GM19455 (cell line): ENCODE measurements around the gene TLE1.

Experiments used
- ATAC-seq: cut with Tn5 transposase; IDR thresholded peaks from one replicate; pipeline ENCODE4 v1.9.1; 2021; ENCODE audit not compliant: unreplicated experiment

TLE1 gene

DNA sequence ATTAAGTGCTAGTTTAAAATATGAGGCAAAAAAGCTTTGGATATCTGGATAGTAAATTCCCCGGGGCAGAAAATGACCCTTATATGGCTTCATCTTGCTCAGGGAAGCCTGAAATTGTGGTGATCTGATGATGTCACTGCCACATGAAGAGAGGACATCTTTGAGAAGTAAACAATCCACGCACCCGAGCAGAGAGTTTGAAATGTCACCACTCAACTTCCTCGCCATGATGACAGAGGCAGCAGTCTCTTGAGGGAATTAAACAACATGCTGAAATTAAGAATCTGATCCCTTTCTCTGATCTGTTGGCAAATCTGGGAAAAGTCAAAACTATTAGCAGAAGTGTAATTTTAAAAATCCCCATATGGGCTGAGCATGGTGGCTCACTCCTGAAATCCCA lies 110.0 kb downstream of the TLE1 start:
- no peak for ATAC-seq

DNA sequence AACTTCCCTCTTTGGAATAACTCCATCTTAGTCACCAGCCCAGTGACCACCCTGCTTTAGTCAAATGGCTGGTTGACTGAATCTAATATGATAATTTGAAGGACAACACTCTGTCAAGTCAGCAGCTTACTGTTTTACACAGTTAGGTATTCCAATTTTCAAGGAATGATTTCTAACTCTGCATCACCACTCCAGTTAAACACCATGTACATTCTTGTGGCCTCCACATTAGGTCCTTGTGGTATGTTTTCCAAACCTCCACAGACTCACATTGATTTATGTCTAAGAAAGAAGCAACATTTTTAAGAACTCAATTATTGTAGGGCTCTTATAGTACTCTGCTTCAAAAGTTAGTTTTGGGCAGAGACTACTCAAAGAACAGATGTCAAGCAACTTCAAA lies 110.7 kb downstream of the TLE1 start:
- no peak for ATAC-seq

DNA sequence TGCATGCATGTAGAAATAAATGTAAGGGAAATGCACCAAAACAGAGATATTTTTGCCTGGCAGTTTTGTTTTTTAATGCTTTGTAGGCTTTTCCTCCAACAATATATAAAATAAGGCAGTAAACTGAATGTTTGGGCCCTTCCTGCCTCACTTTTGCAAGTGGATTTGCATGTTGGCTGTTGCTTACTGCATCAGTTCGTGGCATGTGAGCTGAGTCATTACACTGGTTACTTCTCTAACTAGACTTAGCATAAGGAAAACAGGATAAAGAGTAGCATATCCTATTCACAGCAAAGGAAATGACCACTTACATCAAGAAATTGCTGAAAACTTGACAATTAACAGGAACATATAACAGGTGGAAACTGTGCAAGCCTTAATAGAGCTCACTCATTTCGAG lies 113.4 kb downstream of the TLE1 start:
- ATAC-seq = no peak

DNA sequence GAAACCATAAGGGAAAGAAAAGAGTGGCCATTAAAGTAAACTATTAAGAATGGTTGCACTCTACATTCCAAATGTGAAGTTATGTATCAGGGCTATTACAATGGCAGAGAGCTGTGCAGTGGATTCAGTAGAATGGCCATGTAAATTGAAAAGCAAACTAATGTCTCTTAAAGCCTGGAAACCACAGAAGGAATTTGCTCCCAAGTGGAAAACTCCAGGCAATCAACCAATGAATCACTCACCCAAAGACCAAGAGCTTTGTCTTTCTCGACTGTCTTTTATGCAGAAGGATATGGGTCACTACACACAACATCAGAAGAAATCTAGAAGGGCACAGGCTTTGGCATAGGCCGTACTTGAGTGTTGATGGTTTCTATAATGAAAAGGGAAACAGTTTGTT lies 114.9 kb downstream of the TLE1 start:
- ATAC-seq = no peak

DNA sequence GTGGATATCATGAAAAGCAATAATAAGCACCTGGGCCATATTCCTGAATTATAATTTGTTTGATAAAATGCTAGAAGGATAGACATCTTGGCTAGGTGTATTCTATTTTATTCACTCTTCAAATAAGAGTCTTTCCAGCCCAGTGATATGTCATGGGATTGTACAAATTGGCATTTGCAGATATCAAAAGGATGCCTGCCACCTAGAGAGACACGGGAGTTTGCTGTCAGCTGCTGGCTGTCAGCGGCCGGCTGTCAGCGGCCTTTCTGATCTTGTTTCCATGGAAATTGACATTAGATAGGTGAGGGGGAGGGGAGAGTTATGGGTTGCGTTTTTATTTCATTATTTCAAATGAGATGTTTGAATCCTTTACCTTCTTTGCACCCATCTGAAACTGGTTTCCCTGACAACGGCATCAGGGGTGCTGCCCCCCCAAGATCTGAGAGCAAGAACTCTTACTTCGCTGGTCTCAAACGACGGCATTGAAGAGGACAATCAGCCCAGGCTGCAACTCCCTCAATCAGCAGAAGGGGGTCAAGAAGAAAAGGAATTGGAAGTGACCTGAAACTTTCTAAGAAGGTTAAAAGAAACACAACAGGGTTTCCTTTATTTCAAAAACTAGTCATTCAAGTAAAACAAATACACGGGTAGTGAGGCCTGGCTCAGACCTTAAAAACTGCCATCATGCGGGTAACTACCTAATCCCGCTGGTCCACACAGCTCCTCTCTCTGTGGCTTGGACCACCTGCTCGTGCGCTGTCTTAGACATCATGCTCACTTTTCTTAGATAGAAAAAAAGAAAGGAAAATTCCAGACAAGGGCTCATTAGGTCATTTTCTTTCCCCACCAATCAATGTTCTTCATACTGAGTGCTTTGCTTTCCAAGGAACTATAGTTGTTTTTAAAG lies 115.7 kb downstream of the TLE1 start:
- ATAC-seq = no peak

DNA sequence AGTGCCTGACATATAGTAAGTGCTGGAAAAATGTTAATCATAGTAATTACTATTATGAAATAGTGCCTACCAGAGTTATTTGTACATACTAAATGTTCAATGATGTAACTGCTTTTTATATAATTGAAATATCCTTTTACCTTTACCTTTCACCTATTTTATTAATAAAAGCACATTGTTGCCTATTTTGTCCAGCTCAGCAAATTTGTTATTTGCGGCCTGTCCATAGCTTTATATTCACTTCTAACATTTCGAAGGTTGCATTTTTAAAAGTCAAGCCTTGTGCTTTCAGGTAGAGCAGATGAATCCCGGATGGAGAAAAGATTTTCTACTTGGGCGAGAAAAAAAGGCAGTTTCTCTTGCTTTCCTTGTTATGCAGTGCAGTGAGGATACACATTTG lies 119.3 kb downstream of the TLE1 start:
- no peak for ATAC-seq

DNA sequence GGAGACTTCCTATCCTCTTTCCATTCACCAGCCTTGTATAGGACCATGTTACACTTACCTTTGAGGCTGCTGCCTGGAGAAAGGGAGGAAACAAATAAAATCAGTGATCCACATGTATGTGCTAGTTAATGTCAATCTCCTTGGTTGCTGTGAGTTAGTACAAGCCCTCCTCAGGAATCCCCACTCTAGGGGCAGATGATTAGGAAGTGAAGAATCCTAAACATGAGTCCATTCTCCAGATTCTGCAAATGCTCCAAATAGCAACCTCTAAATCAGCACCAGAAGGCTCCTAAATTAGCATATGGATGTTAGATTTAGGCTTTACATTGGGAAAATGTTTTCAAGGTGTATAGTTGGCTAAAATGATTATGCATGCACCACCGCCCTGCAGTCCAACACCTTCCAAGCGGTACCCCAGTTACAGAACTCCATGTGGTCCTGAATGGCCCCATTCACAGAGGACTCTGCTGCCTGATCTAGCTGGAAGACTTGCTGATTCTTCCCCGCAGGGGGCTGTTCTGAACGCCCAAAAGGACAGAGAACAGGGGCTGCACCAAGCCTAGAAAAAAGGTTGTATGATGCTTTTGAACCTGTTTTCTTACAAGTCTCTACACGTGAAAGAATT lies 123.2 kb downstream of the TLE1 start:
- no peak for ATAC-seq

DNA sequence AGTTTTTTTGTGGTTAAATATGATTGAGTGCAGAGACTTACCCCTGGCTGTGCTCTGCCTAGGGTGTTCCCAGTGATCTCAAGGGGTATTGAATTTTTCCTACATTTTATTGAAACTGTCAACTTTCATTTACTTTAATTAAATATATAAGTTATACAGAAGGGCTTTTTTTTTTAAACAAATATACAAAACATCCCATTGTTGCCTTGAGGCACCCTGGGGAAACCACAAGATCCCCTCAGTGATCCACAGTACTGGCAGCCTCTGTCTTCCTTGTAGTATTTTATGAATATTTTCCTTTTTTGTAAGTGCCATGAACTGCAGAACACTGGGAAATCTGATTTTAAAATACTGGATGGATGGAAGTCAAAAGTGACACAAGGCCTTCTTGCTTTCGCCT lies 123.7 kb downstream of the TLE1 start:
- ATAC-seq = no peak

DNA sequence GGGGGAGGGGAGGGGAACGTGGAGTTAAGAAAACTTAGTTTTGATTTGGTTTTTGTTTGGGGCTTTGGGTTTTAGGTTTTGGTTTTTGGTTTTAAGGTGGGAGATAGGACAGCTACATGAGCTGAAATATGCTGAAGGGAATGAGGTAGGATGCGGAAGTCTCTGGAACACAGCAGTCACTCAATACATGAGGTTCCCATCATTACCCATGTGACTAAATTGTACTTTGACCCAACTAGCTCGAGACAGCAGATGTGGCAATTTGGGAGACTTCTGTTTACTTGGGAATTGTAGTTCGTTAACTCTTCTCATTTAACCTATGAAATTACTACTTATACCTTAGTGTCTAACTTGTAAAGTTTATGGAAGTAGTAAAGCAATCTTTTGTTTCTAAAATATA lies 124.2 kb downstream of the TLE1 start:
- no peak for ATAC-seq

DNA sequence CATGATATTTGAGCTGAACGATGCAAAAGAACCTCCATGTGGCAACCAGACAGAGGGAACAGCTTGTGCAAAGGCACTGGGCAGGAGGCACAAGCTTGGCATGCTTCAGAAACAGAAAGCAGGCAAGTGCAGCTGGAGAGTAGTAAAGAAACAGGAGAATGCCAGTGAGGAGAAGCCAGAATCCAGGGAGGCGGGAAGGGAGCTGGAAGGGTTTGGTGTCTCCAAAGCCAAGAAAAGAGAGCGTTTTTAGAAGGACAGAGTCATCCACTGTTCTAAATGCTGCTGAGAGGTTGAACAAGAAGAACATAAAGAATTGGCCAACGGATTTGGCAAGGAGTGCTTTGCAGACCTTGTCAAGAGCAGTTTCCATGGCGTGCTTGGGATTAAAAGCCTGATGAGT lies 124.7 kb downstream of the TLE1 start:
- ATAC-seq = no peak

DNA sequence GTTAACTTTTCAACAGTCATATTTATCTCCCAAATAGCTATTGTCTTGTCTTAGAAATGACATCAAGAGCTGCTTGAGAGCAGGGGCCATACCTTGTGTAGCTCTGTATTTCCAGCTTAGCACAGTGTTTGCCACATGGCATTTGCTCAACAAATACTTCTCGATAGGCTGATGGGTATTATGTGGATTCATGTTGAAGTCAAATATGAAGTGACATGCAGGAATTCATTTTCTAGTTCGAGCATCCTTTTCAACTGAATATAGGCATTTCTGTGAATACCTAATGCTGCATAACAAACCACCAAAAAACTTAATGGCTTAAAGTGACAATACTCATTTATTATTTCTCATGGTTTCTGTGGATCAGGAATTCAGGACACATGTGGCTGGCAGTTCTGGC lies 125.6 kb downstream of the TLE1 start:
- ATAC-seq = no peak

DNA sequence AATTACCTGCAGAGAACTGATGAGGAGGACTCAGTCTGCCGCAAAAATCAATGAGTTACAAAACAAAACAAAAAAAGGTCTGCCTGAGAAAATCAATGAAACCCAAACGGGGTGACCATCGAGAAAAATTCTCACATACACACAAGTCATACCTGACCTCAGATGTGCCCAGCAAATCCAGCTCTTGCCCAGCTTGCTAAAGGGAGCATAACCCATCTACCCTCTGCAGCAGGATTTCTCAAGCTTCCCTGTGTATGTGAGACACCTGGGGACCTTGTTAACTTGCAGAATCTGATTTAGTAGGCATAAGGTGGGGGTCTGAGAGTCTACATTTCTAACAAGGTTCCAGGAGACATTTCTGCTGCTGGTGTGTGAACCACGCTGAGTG lies 126.3 kb downstream of the TLE1 start:
- ATAC-seq = no peak

DNA sequence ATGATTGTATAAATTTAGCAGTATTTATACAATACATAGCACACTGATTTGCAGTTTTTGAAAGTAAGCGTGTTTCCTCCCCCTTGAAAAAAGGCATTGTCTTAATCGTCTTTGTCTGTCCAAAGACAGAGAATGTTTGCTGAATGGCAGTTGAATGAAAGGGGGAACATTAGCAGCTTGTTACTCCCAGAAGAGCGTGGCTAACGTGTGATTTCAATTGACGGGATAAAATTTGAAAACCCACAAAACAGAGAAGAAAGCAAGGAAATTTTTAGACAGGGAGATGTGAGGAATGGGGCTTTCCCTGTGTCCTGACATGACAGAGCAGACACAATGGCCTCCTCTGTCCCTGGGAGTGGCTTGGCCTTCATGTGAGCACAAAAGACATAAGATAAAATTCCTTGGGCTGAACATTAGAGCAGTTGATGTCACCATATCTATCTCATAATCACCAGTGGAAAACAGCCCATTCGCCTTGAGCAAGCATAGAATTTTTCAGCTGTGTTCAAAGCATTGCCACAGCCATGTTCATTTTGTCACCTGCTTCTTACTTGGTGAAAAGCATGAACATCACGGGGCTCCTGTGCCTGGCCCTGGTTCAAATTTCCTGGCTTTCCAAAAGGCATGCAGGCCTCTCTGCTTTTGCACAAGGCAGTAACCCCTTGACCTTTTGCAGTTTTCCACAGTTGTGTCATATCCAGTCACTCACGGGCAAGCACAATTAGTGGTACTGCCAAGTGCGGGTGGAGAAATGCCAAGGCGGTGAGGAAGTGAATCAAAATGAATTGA lies 126.9 kb downstream of the TLE1 start:
- no peak for ATAC-seq

DNA sequence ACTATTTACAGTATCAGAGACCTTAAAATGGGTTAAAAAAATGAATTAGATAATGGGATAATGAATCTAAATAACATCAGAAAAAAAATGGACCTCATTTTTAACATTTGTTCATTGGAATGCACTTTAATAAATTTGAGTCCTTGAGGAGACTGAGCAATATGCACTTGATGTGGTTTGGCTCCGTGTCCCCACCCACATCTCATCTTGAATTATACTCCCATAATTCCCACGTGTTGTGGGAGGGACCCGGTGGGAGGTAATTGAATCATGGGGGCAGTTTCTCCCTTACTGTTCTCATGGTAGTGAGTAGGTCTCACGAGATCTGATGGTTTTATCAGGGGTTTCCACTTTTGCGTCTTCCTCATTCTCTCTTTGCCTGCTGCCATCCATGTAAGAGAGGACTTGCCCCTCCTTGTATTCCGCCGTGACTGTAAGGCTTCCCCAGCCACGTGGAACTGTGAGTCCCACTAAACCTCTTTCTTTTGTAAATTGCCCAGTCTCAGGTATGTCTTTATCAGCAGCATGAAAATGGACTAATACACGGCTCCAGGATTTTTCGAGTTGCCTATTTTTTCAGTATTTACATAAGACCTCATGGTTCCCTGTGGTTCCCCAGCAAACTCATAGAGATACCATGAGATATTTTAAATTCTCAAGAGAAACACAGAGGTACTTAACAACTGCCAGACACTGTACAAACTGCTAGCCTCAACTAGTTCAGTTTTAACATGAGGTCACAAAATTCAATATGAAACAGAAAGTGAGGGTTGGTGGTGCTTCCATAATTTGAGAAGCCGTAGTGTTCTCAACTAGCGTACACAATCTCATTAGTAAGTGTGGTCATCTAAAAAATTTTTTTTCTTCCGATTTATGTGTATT lies 128.3 kb downstream of the TLE1 start:
- peak; percentile 84 for ATAC-seq

DNA sequence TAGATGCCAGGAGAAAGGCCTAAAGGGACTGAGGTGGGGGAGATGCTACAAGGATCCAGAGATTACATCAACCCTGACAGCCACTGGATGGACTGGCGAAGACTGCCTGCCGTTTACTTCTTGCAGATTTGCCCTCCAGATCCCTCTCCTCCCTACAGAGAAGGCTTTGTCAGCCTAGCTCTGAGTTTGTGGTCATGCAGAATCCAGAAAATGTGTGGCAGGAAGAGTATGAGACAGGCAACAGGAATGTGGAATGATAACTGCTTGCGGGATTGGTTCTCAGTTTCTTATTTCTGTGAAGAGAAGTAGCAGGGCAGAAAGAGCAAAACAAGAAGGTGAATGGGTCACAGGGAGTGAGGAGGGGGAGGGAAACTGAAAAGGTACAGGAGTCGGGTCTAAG lies 129.6 kb downstream of the TLE1 start:
- no peak for ATAC-seq

DNA sequence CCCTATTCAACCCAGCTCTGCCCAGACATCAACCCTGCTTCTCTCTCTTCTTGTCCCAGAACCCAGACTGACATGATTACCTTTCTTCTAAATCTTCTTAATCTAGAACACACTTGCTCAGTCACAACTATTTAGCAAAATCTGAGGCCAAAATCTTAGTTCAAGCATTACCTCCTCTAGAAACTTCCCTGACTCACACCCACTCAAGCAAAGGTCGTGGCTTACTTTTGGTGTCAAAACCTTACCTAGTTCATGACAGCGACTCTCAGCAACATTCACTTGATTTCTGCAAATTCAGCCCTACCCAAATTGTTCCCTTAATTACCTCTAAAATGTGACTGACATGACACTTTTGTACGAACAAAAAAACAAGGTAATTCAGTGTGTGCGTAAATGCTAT lies 130.2 kb downstream of the TLE1 start:
- ATAC-seq = no peak

DNA sequence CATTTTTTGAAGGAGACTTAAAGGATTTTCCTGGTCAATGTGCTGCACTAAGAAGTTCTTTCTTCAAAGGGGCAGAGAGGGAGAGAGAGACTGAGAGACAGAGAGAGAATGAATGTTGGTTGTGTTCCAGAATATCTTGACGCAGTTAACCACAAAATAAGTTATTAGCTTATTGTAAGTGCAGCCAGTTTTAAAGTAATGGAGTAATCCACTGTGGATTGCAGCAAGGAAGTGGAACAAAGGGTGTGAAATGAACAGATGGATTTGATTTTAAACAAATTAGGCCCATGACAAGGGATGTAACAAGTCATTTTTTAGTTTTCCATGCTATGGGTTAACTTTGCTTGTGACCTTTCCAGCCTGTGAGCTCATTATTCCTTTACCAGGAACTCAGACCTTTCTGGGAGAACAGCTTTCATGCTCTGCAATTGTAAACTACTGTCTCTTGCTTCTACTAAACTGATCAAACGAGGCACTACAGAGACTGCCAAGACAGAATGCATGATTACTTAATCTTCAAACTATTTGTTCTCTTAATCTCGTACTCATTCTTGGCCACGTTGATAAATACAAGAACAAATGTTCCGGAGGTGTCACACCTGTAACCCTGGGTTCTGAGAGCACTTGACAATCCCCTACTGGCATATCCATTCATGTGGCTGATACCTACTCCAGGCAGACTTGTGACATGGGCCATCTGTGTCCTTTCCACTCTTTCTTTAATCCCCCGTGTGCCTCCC lies 131.1 kb downstream of the TLE1 start:
- ATAC-seq = no peak

DNA sequence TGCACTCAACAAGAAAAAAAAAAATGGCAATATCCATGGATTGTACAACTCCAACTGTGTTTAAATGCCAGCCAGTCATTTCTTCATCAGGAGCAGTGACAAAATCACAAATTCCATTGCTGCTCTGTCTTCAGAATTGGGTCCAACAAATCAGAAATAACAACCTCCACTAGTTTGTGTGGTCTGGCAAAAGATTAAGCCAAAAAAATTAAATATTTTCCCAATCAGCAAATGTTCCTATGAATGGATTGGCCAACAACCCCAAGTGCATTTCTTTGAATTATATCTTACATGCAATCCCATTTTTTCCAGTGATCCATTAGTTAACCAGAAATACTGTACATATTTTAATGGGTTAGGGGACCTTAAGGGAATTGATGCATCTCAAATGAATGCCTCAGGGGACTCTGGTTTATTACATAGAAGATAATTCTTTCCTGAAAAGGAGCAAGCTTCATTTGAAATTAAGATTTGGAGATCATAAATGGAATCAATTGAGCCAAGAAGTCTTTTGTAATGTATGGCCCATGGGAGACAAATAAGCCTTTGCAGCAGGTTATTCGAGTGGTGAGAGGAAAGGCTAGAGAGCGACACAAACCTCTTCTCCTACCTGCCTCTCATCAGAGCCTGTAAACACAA lies 131.8 kb downstream of the TLE1 start:
- ATAC-seq = no peak

DNA sequence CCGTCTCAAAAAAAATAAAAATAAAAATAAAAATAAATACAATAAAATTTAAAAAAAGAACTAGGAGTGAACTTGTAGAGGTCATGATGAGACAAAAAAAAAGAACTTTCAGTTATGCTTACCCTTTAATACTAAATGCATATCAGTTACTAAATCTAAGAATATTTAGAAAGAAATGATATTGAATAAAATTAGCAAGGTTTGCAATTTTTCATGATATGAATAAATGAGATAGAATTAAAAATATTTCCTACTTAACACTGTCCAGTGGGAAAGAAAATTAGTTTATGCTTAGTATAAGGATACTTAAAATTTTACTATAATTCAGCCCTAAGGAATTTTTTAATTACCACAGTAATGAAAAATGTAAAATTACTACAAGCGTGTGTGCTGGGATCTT lies 132.4 kb downstream of the TLE1 start:
- ATAC-seq = no peak

DNA sequence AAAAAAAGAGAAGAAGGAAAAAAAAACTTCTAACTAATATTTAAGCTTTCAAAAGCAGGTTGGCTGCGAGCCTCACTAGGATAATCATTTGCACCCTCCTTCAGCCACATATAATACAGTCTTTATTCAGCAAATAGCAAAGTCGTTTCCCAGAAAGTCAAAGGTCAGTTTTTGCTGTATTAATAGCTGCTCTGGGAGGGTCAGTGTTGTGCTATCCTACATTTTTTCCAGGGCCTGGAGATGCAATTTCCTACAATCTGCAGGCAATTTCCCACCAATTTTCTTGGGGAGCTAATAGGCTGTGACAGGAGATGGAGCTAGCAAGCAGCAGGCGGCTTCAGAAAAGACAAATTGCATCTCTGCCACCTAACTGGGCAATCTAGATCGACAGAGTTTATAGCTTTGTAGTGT lies 136.8 kb downstream of the TLE1 start:
- ATAC-seq = no peak
